Trophoblast cell (in vitro differentiated cells and primary cell): ENCODE measurements around the gene KRT26.

Experiments
- DNase-seq, 2 donors: peaks; one replicate each; pipeline ENCODE4 v3.0.0-alpha.2; 2016
- H2AFZ ChIP-seq: 2 replicates; pipeline ENCODE4 v1.6.1; 2013; ENCODE audit warnings: low read length, moderate library complexity, mild to moderate bottlenecking; ENCODE audit not compliant: insufficient read depth, poor library complexity
- H2AK5ac ChIP-seq: 2 replicates; pipeline ENCODE4 v1.6.1; 2013; ENCODE audit warnings: mild to moderate bottlenecking, low read length
- H2BK120ac ChIP-seq: 2 replicates; pipeline ENCODE4 v1.6.1; 2013; ENCODE audit warnings: low read length, mild to moderate bottlenecking, moderate library complexity; ENCODE audit not compliant: insufficient read depth, poor library complexity
- H2BK12ac ChIP-seq: 2 replicates; pipeline ENCODE4 v1.6.1; 2013; ENCODE audit warnings: mild to moderate bottlenecking, low read length, moderate library complexity
- H2BK5ac ChIP-seq: 2 replicates; pipeline ENCODE4 v1.6.1; 2013; ENCODE audit warnings: low read length, low read depth, moderate library complexity, mild to moderate bottlenecking; ENCODE audit not compliant: poor library complexity
- H3K14ac ChIP-seq: 2 replicates; pipeline ENCODE4 v1.6.1; 2013; ENCODE audit warnings: mild to moderate bottlenecking, low read length
- H3K18ac ChIP-seq: 2 replicates; pipeline ENCODE4 v1.6.1; 2013; ENCODE audit warnings: mild to moderate bottlenecking, low read length
- H3K23ac ChIP-seq: 2 replicates; pipeline ENCODE4 v1.6.1; 2013; ENCODE audit warnings: low read length
- H3K27ac ChIP-seq: 2 replicates; pipeline ENCODE4 v1.5.1; 2013; ENCODE audit warnings: low read depth, mild to moderate bottlenecking, inconsistent platforms, low read length, moderate library complexity
- H3K27me3 ChIP-seq: 2 replicates; pipeline ENCODE4 v1.6.1; 2013; ENCODE audit warnings: inconsistent platforms, mild to moderate bottlenecking, low read length, moderate library complexity; ENCODE audit not compliant: insufficient read depth
- H3K36me3 ChIP-seq, 2 experiments: 1 replicate in 1 of 2; 2 replicates in 1 of 2; pipeline ENCODE4 v1.6.1; 2013; ENCODE audit warnings: low read length in 2 of 2, mild to moderate bottlenecking in 2 of 2, moderate library complexity in 1 of 2; ENCODE audit not compliant: insufficient read depth in 2 of 2, control insufficient read depth in 1 of 2
- H3K4ac ChIP-seq: 2 replicates; pipeline ENCODE4 v1.6.1; 2013; ENCODE audit warnings: low read depth, mild to moderate bottlenecking, low read length, moderate library complexity
- H3K4me1 ChIP-seq, 2 experiments: 1 replicate in 1 of 2; 2 replicates in 1 of 2; pipeline ENCODE4 v1.6.1; 2013; ENCODE audit warnings: low read length in 2 of 2, mild to moderate bottlenecking in 2 of 2, moderate library complexity in 1 of 2; ENCODE audit not compliant: insufficient read depth in 2 of 2, control insufficient read depth in 1 of 2
- H3K4me2 ChIP-seq: 2 replicates; pipeline ENCODE4 v1.6.1; 2013; ENCODE audit warnings: inconsistent platforms, mild to moderate bottlenecking, low read length, moderate library complexity
- H3K4me3 ChIP-seq: 2 replicates; pipeline ENCODE4 v1.5.1; 2013; ENCODE audit warnings: mild to moderate bottlenecking, low read depth, low read length, inconsistent platforms
- H3K79me1 ChIP-seq: one replicate; pipeline ENCODE4 v1.6.1; 2013; ENCODE audit warnings: low read length
- H3K79me2 ChIP-seq: 2 replicates; pipeline ENCODE4 v1.6.1; 2013; ENCODE audit warnings: low read length, mild to moderate bottlenecking; ENCODE audit not compliant: control insufficient read depth, insufficient read depth, poor library complexity
- H3K9ac ChIP-seq: 2 replicates; pipeline ENCODE4 v1.6.1; 2013; ENCODE audit warnings: mild to moderate bottlenecking, low read length
- H3K9me3 ChIP-seq: 2 replicates; pipeline ENCODE4 v1.6.1; 2013; ENCODE audit warnings: low read depth, mild to moderate bottlenecking, control low read depth, inconsistent platforms, low read length; ENCODE audit not compliant: insufficient read depth
- H4K12ac ChIP-seq: 2 replicates; pipeline ENCODE4 v1.6.1; 2013; ENCODE audit warnings: low read depth, mild to moderate bottlenecking, low read length, moderate library complexity
- H4K8ac ChIP-seq: 2 replicates; pipeline ENCODE4 v1.6.1; 2013; ENCODE audit warnings: low read depth, mild to moderate bottlenecking, low read length, moderate library complexity
- H4K91ac ChIP-seq: one replicate; pipeline ENCODE4 v1.6.1; 2013; ENCODE audit warnings: low read depth, mild to moderate bottlenecking, low read length, moderate library complexity
- WGBS: extraction: QIAGEN DNeasy Blood & Tissue Kit; methylation state at CpG from one replicate; pipeline ENCODE4 v1.1.7; 2013; ENCODE audit warnings: missing lambda C conversion rate; ENCODE audit not compliant: insufficient read length, insufficient coverage; ENCODE audit errors: extremely low coverage; 5-methylcytosine and 5-hydroxymethylcytosine counted together

KRT26 gene

DNA sequence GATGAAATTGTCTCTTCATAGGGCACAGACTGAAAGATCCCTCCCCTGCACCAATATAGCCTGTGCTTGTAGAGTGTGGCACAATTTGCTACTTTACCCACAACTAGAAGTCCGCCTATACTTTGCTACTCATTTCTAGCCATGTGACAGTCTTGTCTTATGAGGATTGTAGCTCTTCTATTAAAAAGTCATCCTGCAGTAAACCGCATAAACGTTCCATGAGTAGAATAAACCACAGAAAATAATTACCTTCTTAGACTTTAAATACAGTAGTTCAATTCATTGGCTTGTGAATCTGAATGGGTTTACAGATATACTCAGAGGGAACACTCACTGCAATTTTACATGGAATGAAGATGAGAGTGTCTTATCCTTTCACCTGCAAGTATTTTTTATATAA, 6.0 kb upstream of the KRT26 start:
- no peaks in the 10 kb centered on the region for H3K9me3 ChIP-seq
- no peaks in the 10 kb centered on the region for H3K4me1 ChIP-seq
- no peak for DNase-seq
- no peak overlapping the region for H4K12ac ChIP-seq
- H4K91ac ChIP-seq, result no peak overlapping the region
- H2BK5ac ChIP-seq, result no peak overlapping the region
- no peak overlapping the region for H3K4ac ChIP-seq
- WGBS, result no CpG with 5 or more reads among the region's 3 CpGs
- H3K79me2 ChIP-seq, result no peaks in the 10 kb centered on the region
- no peaks in the 10 kb centered on the region for H3K27me3 ChIP-seq
- H3K79me1 ChIP-seq, result no peaks in the 10 kb centered on the region
- H3K9ac ChIP-seq, result no peak overlapping the region
- H2AFZ ChIP-seq, result no peak overlapping the region
- H3K18ac ChIP-seq, result no peak overlapping the region
- no peak overlapping the region for H3K4me3 ChIP-seq
- no peak overlapping the region for H3K4me2 ChIP-seq
- H4K8ac ChIP-seq, result no peak overlapping the region
- no peak overlapping the region for H3K14ac ChIP-seq
- no peak overlapping the region for H3K27ac ChIP-seq
- H2AK5ac ChIP-seq, result no peak overlapping the region
- H2BK120ac ChIP-seq, result no peak overlapping the region
- no peaks in the 10 kb centered on the region for H3K36me3 ChIP-seq
- H3K23ac ChIP-seq, result no peak overlapping the region
- H2BK12ac ChIP-seq, result no peak overlapping the region

DNA sequence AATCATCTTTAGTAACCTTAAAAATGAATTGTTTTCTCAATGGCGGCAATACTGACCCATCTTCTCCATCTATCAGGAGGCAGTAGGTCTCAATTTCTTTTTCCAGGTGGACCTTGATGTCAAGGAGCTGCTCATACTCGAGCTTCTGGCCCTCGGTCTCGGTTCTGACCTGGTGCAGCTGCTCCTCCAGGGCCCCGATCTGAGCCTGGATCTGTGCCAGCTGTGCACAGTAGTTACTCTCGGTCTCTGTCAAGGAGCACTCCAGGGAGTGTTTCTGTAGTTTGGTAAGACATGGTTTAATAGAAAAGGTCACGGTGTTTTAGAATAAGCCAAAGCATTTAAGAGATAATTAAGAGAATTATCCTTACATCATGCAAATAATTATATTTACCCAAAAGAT, 5.5 kb upstream of the KRT26 start:
- H3K79me1 ChIP-seq, result no peaks in the 10 kb centered on the region
- no peak overlapping the region for H3K4me2 ChIP-seq
- H3K14ac ChIP-seq, result no peak overlapping the region
- H3K4me1 ChIP-seq, result no peaks in the 10 kb centered on the region
- H3K27me3 ChIP-seq, result no peaks in the 10 kb centered on the region
- no peak overlapping the region for H4K8ac ChIP-seq
- H4K91ac ChIP-seq, result no peak overlapping the region
- H3K27ac ChIP-seq, result no peak overlapping the region
- H2BK12ac ChIP-seq, result no peak overlapping the region
- H3K9ac ChIP-seq, result no peak overlapping the region
- no peak overlapping the region for H2BK120ac ChIP-seq
- no peak overlapping the region for H2AK5ac ChIP-seq
- no peaks in the 10 kb centered on the region for H3K36me3 ChIP-seq
- H3K9me3 ChIP-seq, result no peaks in the 10 kb centered on the region
- no peak overlapping the region for H3K4ac ChIP-seq
- no CpG with 5 or more reads among the region's 7 CpGs for WGBS
- H2AFZ ChIP-seq, result no peak overlapping the region
- no peak overlapping the region for H3K23ac ChIP-seq
- no peak overlapping the region for H3K4me3 ChIP-seq
- H2BK5ac ChIP-seq, result no peak overlapping the region
- no peak overlapping the region for H4K12ac ChIP-seq
- H3K79me2 ChIP-seq, result no peaks in the 10 kb centered on the region
- no peak overlapping the region for H3K18ac ChIP-seq
- no peak for DNase-seq

DNA sequence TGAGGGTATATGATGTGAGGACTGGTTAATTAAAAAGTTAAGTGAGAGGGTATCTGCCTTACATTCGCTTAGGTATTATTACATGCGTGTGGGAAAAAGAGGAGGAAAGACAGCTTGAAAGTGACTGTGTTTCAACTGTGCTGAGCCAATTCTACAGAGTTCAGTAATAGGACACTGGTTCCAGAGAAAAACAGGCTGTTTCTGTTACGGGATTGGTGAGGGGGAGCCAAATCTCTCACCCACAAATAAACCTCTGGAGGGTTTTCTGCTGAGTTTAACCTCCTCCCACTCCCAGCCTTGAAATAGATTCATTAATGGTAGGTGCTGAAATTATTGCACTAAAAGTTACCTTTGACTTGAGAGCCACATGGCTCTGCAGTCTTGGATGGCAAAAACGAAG, 3.9 kb upstream of the KRT26 start:
- DNase-seq, result no peak
- no peaks in the 10 kb centered on the region for H3K79me2 ChIP-seq
- no peak overlapping the region for H2BK12ac ChIP-seq
- no peaks in the 10 kb centered on the region for H3K4me1 ChIP-seq
- WGBS, result no CpG with 5 or more reads among the region's 4 CpGs
- no peaks in the 10 kb centered on the region for H3K36me3 ChIP-seq
- H3K14ac ChIP-seq, result no peak overlapping the region
- H2BK120ac ChIP-seq, result no peak overlapping the region
- H3K9me3 ChIP-seq, result no peaks in the 10 kb centered on the region
- H3K4me2 ChIP-seq, result no peak overlapping the region
- no peak overlapping the region for H3K9ac ChIP-seq
- H3K27me3 ChIP-seq, result no peaks in the 10 kb centered on the region
- no peak overlapping the region for H4K91ac ChIP-seq
- no peak overlapping the region for H3K18ac ChIP-seq
- no peak overlapping the region for H2BK5ac ChIP-seq
- H2AK5ac ChIP-seq, result no peak overlapping the region
- H4K8ac ChIP-seq, result no peak overlapping the region
- H3K27ac ChIP-seq, result no peak overlapping the region
- H4K12ac ChIP-seq, result no peak overlapping the region
- no peak overlapping the region for H3K4ac ChIP-seq
- no peaks in the 10 kb centered on the region for H3K79me1 ChIP-seq
- no peak overlapping the region for H3K4me3 ChIP-seq
- H2AFZ ChIP-seq, result no peak overlapping the region
- H3K23ac ChIP-seq, result no peak overlapping the region

DNA sequence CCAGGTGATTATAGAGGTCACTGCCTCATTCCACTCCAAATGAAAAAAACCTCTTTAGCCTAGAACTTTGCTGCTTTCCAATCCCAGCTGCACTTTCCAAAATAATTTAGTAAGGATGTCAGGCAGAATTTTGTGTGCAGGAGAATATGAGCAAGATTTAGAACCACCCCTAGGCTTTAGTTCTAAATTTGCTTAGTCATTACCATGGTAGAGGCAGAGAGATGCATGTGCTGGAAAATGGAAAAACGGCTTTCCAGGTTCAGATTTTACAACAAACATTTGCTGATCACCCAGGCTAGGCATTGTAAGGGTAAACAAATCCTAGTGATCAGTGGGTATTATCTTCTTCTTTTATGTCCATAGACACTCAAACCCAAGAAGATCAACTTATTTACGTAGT, 6.3 kb downstream of the KRT26 start:
- peaks cover 11% of the 10 kb centered on the region for H3K9me3 ChIP-seq
- no peaks in the 10 kb centered on the region for H3K36me3 ChIP-seq

More for the DNA sequence above, 6.3 kb downstream of the KRT26 start:
- DNase-seq, result no peak
- Histone ChIP-seq H3K4me3 (no peak overlapping the region), H3K79me2 (no peaks in the 10 kb centered on the region), H3K4me2 (no peak overlapping the region), H3K18ac (no peak overlapping the region), H3K27ac (no peak overlapping the region), H3K23ac (no peak overlapping the region), H3K4ac (no peak overlapping the region), H3K79me1 (no peaks in the 10 kb centered on the region), H4K8ac (no peak overlapping the region), H4K12ac (no peak overlapping the region), H3K9ac (no peak overlapping the region), H3K14ac (no peak overlapping the region), H2BK120ac (no peak overlapping the region), H2AK5ac (no peak overlapping the region), H3K27me3 (peaks cover 2% of the 10 kb centered on the region), H2BK5ac (no peak overlapping the region), H2BK12ac (no peak overlapping the region), H2AFZ (no peak overlapping the region), H3K4me1 (no peaks in the 10 kb centered on the region), H4K91ac (no peak overlapping the region)
- WGBS, result no CpG with 5 or more reads among the region's 2 CpGs
